ENCODE results near the gene INPP5D. TPM values are rescaled to one million over a fixed set of nuclear protein-coding genes. Genes with fewer than 3 reads are reported as not detected.
"Not testable (repeated sequence)": the region's sequence is repeated elsewhere in the genome, so short reads cannot be mapped to it uniquely, and the experiment has no call there.

INPP5D gene
- polyA plus RNA-seq, 1 donor (not counting 4 experiments of a cell fraction or from before 2014, with no cell fraction given), result 7.5 TPM

DNA sequence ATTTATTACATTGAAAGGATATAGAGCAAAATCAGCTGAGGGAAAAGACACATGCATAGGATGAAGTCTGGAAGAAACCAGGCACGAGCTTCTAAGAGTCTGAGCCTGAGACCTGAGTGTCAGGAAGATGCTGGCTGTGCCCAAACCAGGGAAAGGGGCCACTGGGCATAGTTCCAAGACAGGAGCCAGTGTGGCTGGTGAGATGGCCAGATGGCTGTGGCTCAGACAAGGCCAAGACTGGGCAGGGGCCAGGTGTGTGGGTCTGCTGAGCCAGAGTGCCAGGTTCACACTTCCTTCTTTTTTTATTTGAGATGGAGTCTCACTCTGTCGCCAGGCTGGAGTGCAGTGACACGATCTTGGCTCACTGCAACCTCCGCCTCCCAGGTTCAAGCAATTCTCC, 95.9 kb downstream of the INPP5D start:
- Histone ChIP-seq H3K4me3 (ENCODE audit: control insufficient read depth in 2 of 3, extremely low read depth in 1 of 3, insufficient read depth in 2 of 3, low read depth in 1 of 3, low read length in 3 of 3) (no peak overlapping the region), H3K4me2 (ENCODE audit: control insufficient read depth, extremely low read depth, insufficient read depth, low read depth, low read length) (no peak overlapping the region), H3K4me1 (ENCODE audit: control insufficient read depth, extremely low read depth, insufficient read depth, low read length) (no peaks in the 10 kb centered on the region), H3K27me3 (ENCODE audit: control insufficient read depth, extremely low read depth, insufficient read depth, low read length) (no peaks in the 10 kb centered on the region), H3K36me3 (ENCODE audit: control insufficient read depth in 2 of 2, extremely low read depth in 1 of 2, insufficient read depth in 2 of 2, low read length in 2 of 2) (peaks cover 0 to 19% of the 10 kb centered on the region in 2 experiments), H2AFZ (ENCODE audit: control insufficient read depth, low read length) (no peak overlapping the region), H3K9me1 (ENCODE audit: control insufficient read depth, extremely low read depth, insufficient read depth, low read length) (no peaks in the 10 kb centered on the region), H3K9ac (ENCODE audit: control insufficient read depth, extremely low read depth, insufficient read depth, low read length) (no peak overlapping the region), H4K20me1 (ENCODE audit: control insufficient read depth, extremely low read depth, insufficient read depth, low read length) (no peaks in the 10 kb centered on the region), H3K79me2 (ENCODE audit: control insufficient read depth, insufficient read depth, low read length) (no peaks in the 10 kb centered on the region), H3K9me3 (ENCODE audit: control insufficient read depth, low read depth, low read length) (no peaks in the 10 kb centered on the region), H3K27ac (ENCODE audit: control insufficient read depth, insufficient read depth, low read length) (no peak overlapping the region)
- dilution Hi-C loops (cut with MboI; ENCODE audit: extremely low pct_ligation_motif_present, low sequenced_read_pairs), result no loop called here
- no peak for DNase-seq (ENCODE audit: low read depth, low spot score)
- TF ChIP-seq, protein P1, sequence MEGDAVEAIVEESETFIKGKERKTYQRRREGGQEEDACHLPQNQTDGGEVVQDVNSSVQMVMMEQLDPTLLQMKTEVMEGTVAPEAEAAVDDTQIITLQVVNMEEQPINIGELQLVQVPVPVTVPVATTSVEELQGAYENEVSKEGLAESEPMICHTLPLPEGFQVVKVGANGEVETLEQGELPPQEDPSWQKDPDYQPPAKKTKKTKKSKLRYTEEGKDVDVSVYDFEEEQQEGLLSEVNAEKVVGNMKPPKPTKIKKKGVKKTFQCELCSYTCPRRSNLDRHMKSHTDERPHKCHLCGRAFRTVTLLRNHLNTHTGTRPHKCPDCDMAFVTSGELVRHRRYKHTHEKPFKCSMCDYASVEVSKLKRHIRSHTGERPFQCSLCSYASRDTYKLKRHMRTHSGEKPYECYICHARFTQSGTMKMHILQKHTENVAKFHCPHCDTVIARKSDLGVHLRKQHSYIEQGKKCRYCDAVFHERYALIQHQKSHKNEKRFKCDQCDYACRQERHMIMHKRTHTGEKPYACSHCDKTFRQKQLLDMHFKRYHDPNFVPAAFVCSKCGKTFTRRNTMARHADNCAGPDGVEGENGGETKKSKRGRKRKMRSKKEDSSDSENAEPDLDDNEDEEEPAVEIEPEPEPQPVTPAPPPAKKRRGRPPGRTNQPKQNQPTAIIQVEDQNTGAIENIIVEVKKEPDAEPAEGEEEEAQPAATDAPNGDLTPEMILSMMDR (optimal IDR thresholded peaks at IDR 0.05 in 1 of 3, IDR thresholded peaks at IDR 0.05 in 1 of 3, conservative IDR thresholded peaks at IDR 0.05 in 1 of 3; ENCODE audit: extremely low read depth in 1 of 3, insufficient read depth in 2 of 3, low read length in 3 of 3), result no peak
- TF ChIP-seq EZH2 (IDR thresholded peaks at IDR 0.05; ENCODE audit: low read length), result no peak
- no peak for FAIRE-seq

DNA sequence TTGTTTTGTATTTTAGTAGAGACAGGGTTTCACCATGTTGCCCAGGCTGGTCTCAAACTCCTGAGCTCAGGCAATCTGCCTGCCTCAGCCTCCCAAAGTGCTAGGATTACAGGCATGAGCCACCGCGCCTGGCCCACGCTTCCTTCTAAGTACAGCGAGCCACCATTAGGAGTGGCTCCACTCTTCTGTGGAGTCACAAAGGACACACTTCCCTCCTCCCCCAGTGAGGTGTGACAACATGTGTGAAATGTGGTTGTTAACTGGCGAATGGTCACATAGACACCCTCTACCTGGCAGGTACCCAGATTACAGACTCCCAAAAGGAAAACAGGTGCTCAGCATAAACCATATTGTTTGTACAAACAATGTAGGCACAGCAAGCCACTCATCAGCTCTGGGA, 96.3 kb downstream of the INPP5D start:
- H3K9ac ChIP-seq (ENCODE audit: control insufficient read depth, extremely low read depth, insufficient read depth, low read length); DNase-seq (ENCODE audit: low read depth, low spot score); H3K4me2 ChIP-seq (ENCODE audit: control insufficient read depth, extremely low read depth, insufficient read depth, low read depth, low read length); H3K4me3 ChIP-seq (ENCODE audit: control insufficient read depth in 2 of 3, extremely low read depth in 1 of 3, insufficient read depth in 2 of 3, low read depth in 1 of 3, low read length in 3 of 3); H3K9me3 ChIP-seq (ENCODE audit: control insufficient read depth, low read depth, low read length); H3K79me2 ChIP-seq (ENCODE audit: control insufficient read depth, insufficient read depth, low read length); dilution Hi-C loops (cut with MboI; ENCODE audit: extremely low pct_ligation_motif_present, low sequenced_read_pairs); H3K27ac ChIP-seq (ENCODE audit: control insufficient read depth, insufficient read depth, low read length); H2AFZ ChIP-seq (ENCODE audit: control insufficient read depth, low read length); H3K27me3 ChIP-seq (ENCODE audit: control insufficient read depth, extremely low read depth, insufficient read depth, low read length); H3K9me1 ChIP-seq (ENCODE audit: control insufficient read depth, extremely low read depth, insufficient read depth, low read length); H3K4me1 ChIP-seq (ENCODE audit: control insufficient read depth, extremely low read depth, insufficient read depth, low read length); H4K20me1 ChIP-seq (ENCODE audit: control insufficient read depth, extremely low read depth, insufficient read depth, low read length); FAIRE-seq: not testable (repeated sequence)
- H3K36me3 ChIP-seq (ENCODE audit: control insufficient read depth in 2 of 2, extremely low read depth in 1 of 2, insufficient read depth in 2 of 2, low read length in 2 of 2), result peaks cover 0 to 19% of the 10 kb centered on the region in 2 experiments

DNA sequence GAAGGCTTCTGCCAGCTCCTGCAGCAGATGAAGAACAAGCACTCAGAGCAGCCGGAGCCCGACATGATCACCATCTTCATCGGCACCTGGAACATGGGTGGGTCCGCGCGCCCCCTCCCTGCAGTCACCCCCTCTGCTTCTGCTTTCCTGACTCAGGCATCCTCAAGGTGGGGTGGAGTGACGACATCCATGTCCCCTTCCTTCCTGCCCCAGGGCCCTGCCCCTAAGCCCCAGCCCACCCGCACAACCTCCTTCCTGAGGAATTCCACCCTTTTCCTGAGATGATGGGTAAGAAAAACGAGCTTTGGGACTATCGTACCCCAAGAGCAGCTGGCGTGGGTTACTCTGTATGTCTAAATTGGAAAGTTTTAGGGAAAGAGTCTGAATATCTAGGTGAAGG, 101.6 kb downstream of the INPP5D start:
- Histone ChIP-seq H3K4me1 (ENCODE audit: control insufficient read depth, extremely low read depth, insufficient read depth, low read length) (no peaks in the 10 kb centered on the region), H3K79me2 (ENCODE audit: control insufficient read depth, insufficient read depth, low read length) (no peaks in the 10 kb centered on the region), H3K4me2 (ENCODE audit: control insufficient read depth, extremely low read depth, insufficient read depth, low read depth, low read length) (no peak overlapping the region), H3K27ac (ENCODE audit: control insufficient read depth, insufficient read depth, low read length) (no peak overlapping the region), H2AFZ (ENCODE audit: control insufficient read depth, low read length) (no peak overlapping the region), H3K4me3 (ENCODE audit: control insufficient read depth in 2 of 3, extremely low read depth in 1 of 3, insufficient read depth in 2 of 3, low read depth in 1 of 3, low read length in 3 of 3) (no peak overlapping the region), H3K9me3 (ENCODE audit: control insufficient read depth, low read depth, low read length) (no peaks in the 10 kb centered on the region), H4K20me1 (ENCODE audit: control insufficient read depth, extremely low read depth, insufficient read depth, low read length) (no peaks in the 10 kb centered on the region), H3K9ac (ENCODE audit: control insufficient read depth, extremely low read depth, insufficient read depth, low read length) (no peak overlapping the region), H3K36me3 (ENCODE audit: control insufficient read depth in 2 of 2, extremely low read depth in 1 of 2, insufficient read depth in 2 of 2, low read length in 2 of 2) (peaks cover 10 to 30% of the 10 kb centered on the region in 2 experiments), H3K9me1 (ENCODE audit: control insufficient read depth, extremely low read depth, insufficient read depth, low read length) (no peaks in the 10 kb centered on the region), H3K27me3 (ENCODE audit: control insufficient read depth, extremely low read depth, insufficient read depth, low read length) (no peaks in the 10 kb centered on the region)
- TF ChIP-seq EZH2 (IDR thresholded peaks at IDR 0.05; ENCODE audit: low read length), result no peak
- TF ChIP-seq, protein P1 (optimal IDR thresholded peaks at IDR 0.05 in 1 of 3, IDR thresholded peaks at IDR 0.05 in 1 of 3, conservative IDR thresholded peaks at IDR 0.05 in 1 of 3; ENCODE audit: extremely low read depth in 1 of 3, insufficient read depth in 2 of 3, low read length in 3 of 3), result no peak
- dilution Hi-C loops (cut with MboI; ENCODE audit: extremely low pct_ligation_motif_present, low sequenced_read_pairs), result no loop called here
- no peak for DNase-seq (ENCODE audit: low read depth, low spot score)
- FAIRE-seq, result no peak
